HepG2 (cell line): Measurements from ENCODE around the gene AP2A2. TPM values are rescaled to one million over a fixed set of nuclear protein-coding genes. Genes with fewer than 3 reads are reported as not detected.

Experiments
- DMAP1 ChIP-seq: IDR thresholded peaks from 2 replicates; pipeline ENCODE4 v1.6.1; 2016
- EZH2 ChIP-seq: conservative IDR thresholded peaks from 2 replicates; pipeline ENCODE4 v1.6.1; 2012; ENCODE audit warnings: mild to moderate bottlenecking, low read depth, low read length, moderate library complexity
- HNRNPL ChIP-seq: fragments of 200-400 bp; formaldehyde crosslinking; IDR thresholded peaks from 2 replicates; pipeline ENCODE4 v1.6.1; 2017; ENCODE audit warnings: mild to moderate bottlenecking, low read depth, low read length
- MTA3 ChIP-seq: sonication (generic); formaldehyde crosslinking; IDR thresholded peaks from 2 replicates; pipeline ENCODE4 v1.4.0; 2020; ENCODE audit warnings: missing genetic modification reagents
- RARG ChIP-seq: sonication (generic); formaldehyde crosslinking; IDR thresholded peaks from 2 replicates; pipeline ENCODE4 v1.4.0; 2020; ENCODE audit warnings: low read depth, mild to moderate bottlenecking, missing genetic modification reagents
- ZFP1 ChIP-seq: IDR thresholded peaks from 2 replicates; pipeline ENCODE4 v1.6.1; 2016
- ZFP91 ChIP-seq: sonication (generic); formaldehyde crosslinking; IDR thresholded peaks from 2 replicates; pipeline ENCODE4 v1.9.0; 2022; ENCODE audit warnings: missing genetic modification reagents, mild to moderate bottlenecking, borderline replicate concordance
- ZNF20 ChIP-seq: sonication (generic); formaldehyde crosslinking; IDR thresholded peaks from 2 replicates; pipeline ENCODE4 v1.4.0; 2020; ENCODE audit warnings: mild to moderate bottlenecking, moderate library complexity, missing genetic modification reagents
- ZNF567 ChIP-seq: sonication (generic); formaldehyde crosslinking; IDR thresholded peaks from 2 replicates; pipeline ENCODE4 v1.8.1; 2023; ENCODE audit warnings: mild to moderate bottlenecking, missing genetic modification reagents, borderline replicate concordance
- ZNF713 ChIP-seq: sonication (generic); formaldehyde crosslinking; IDR thresholded peaks from 2 replicates; pipeline ENCODE4 v1.4.0; 2020; ENCODE audit warnings: mild to moderate bottlenecking, missing genetic modification reagents
- ZNF790 ChIP-seq: sonication (generic); formaldehyde crosslinking; IDR thresholded peaks from 2 replicates; pipeline ENCODE4 v1.8.0; 2022; ENCODE audit warnings: missing genetic modification reagents, mild to moderate bottlenecking, borderline replicate concordance
- ZNF878 ChIP-seq: sonication (generic); formaldehyde crosslinking; IDR thresholded peaks from 2 replicates; pipeline ENCODE4 v1.8.1; 2023; ENCODE audit warnings: mild to moderate bottlenecking, missing genetic modification reagents, moderate library complexity
- ZSCAN5A ChIP-seq: sonication (generic); formaldehyde crosslinking; IDR thresholded peaks from 2 replicates; pipeline ENCODE4 v1.8.0; 2022; ENCODE audit warnings: mild to moderate bottlenecking, missing genetic modification reagents, borderline replicate concordance
- polyA plus RNA-seq, 8 experiments: library from polyadenylated mRNA; depleted of rRNA in 3 of 8; stranded (reverse) in 7 of 8; unstranded in 1 of 8; fragments of >200 nt; fragmentation: Illumina TruSeq in 4 of 8; extraction: Trizol in 4 of 8; gene quantifications; 2 replicates each; pipeline versions ENCODE4 v1.2.1 to v1.2.3, GENCODE V29; 2011 to 2016; ENCODE audit warnings: low read depth in 4 of 8, missing spikeins in 1 of 8, mixed read lengths in 1 of 8; ENCODE audit not compliant: insufficient read depth in 1 of 8
- total RNA-seq, 5 experiments: library from RNA; depleted of rRNA; stranded (reverse); fragments of >200 nt; fragmentation: Illumina TruSeq; extraction: Trizol; gene quantifications; 2 replicates each; pipeline ENCODE4 v1.2.3, GENCODE V29; 2016; ENCODE audit warnings: low read depth in 1 of 5
- TF ChIP-seq, protein P1 (sequence below), 2 experiments: sonication (generic) in 1 of 2; formaldehyde crosslinking in 1 of 2; IDR thresholded peaks; 2 replicates each; pipeline versions ENCODE4 v1.5.1 to v1.6.1; 2011 to 2020; ENCODE audit warnings: borderline replicate concordance in 1 of 2, low read depth in 1 of 2, low read length in 1 of 2, mild to moderate bottlenecking in 1 of 2, missing genetic modification reagents in 1 of 2, moderate library complexity in 1 of 2
- TF ChIP-seq, protein P2 (sequence below): sonication (generic); formaldehyde crosslinking; IDR thresholded peaks from 2 replicates; pipeline ENCODE4 v1.4.0; 2020; ENCODE audit warnings: low read depth, mild to moderate bottlenecking, missing genetic modification reagents
- TF ChIP-seq, protein P3 (sequence below): sonication (generic); formaldehyde crosslinking; IDR thresholded peaks from 2 replicates; pipeline ENCODE4 v1.4.0; 2020; ENCODE audit warnings: missing genetic modification reagents
- TF ChIP-seq, protein P4 (sequence below): sonication (generic); formaldehyde crosslinking; IDR thresholded peaks from 2 replicates; pipeline ENCODE4 v1.4.0; 2020; ENCODE audit warnings: missing genetic modification reagents

The AP2A2 gene
- total and polyA plus RNA-seq, 2 of the 13 experiments (the other 11 are each of a cell fraction or from before 2014, with no cell fraction given): 25.7 to 75.7 TPM

DNA sequence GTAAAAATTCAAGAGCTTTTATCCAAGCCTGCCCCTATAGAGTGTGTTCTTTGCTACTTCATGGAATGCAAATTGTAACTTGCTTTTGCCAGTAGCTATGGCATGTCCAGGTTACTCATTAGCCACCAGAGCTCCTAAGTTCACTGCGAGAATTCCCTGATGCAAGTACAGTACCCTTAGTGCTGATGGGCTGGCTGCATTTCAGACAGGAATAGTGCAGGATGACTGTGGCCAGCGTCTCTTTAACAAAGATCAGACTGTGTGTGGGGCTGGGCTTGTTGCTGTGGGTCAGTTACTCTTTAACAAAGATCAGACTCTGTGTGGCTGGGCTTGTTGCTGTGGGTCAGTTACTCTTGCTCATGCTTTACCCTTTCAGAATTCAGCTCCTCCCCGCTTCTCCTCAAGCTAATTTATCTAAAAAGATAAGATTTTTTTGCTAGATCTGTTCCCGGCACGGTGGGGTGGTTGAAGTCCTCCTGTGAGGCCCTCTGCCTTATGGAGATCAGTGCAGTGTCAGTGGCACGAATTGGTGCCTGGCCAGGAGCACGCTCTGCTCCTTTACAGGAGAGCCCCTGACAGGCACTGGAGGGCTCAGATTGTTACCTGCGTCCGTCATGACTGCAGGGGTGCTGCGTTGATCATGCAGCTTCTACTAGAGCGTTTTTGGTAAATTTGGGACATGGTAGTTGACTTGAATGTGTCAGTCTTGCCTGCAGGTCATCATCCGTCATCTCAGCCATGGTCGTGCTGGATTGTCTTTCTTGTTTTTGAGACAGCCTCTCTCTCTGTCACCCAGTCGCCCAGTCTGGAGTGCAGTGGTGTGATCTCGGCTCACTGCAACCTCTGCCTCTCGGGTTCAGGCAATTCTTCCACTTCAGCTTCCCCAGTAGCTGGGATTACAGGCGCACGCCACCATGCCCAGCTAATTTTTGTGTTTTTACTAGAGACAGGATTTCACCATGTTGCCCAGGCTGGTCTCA lies 27.0 kb downstream of the AP2A2 start (continued):
- no peak for TF ChIP-seq ZNF790 (CRISPR knock-in tag)
- TF ChIP-seq RARG: no peak
- TF ChIP-seq DMAP1: no peak
- no peak for TF ChIP-seq ZNF20 (CRISPR knock-in tag)
- 0 out of 2 replicates have a peak, but pooled peaks have one; percentile 31 for TF ChIP-seq ZSCAN5A
- TF ChIP-seq ZFP1 (CRISPR knock-in tag): no peak; the same call in 1 of the 2 replicates
- TF ChIP-seq HNRNPL: no peak
- TF ChIP-seq ZNF567 (CRISPR knock-in tag): no peak
- TF ChIP-seq, protein P1, sequence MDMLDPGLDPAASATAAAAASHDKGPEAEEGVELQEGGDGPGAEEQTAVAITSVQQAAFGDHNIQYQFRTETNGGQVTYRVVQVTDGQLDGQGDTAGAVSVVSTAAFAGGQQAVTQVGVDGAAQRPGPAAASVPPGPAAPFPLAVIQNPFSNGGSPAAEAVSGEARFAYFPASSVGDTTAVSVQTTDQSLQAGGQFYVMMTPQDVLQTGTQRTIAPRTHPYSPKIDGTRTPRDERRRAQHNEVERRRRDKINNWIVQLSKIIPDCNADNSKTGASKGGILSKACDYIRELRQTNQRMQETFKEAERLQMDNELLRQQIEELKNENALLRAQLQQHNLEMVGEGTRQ (IDR thresholded peaks at IDR 0.05; ENCODE audit: low read depth, low read length): no peak
- TF ChIP-seq, protein P1 (CRISPR knock-in tag; IDR thresholded peaks at IDR 0.05; ENCODE audit: borderline replicate concordance): no peak
- no peak for TF ChIP-seq EZH2
- TF ChIP-seq, protein P2, sequence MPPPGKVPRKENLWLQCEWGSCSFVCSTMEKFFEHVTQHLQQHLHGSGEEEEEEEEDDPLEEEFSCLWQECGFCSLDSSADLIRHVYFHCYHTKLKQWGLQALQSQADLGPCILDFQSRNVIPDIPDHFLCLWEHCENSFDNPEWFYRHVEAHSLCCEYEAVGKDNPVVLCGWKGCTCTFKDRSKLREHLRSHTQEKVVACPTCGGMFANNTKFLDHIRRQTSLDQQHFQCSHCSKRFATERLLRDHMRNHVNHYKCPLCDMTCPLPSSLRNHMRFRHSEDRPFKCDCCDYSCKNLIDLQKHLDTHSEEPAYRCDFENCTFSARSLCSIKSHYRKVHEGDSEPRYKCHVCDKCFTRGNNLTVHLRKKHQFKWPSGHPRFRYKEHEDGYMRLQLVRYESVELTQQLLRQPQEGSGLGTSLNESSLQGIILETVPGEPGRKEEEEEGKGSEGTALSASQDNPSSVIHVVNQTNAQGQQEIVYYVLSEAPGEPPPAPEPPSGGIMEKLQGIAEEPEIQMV (CRISPR knock-in tag): 0 out of 2 replicates have a peak, but pooled peaks have one; percentile 12
- TF ChIP-seq, protein P3, sequence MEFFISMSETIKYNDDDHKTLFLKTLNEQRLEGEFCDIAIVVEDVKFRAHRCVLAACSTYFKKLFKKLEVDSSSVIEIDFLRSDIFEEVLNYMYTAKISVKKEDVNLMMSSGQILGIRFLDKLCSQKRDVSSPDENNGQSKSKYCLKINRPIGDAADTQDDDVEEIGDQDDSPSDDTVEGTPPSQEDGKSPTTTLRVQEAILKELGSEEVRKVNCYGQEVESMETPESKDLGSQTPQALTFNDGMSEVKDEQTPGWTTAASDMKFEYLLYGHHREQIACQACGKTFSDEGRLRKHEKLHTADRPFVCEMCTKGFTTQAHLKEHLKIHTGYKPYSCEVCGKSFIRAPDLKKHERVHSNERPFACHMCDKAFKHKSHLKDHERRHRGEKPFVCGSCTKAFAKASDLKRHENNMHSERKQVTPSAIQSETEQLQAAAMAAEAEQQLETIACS (CRISPR knock-in tag): peak; percentile 40; the same call in 1 of the 2 replicates
- no peak for TF ChIP-seq ZNF878
- TF ChIP-seq ZNF713: no peak
- TF ChIP-seq, protein P4, sequence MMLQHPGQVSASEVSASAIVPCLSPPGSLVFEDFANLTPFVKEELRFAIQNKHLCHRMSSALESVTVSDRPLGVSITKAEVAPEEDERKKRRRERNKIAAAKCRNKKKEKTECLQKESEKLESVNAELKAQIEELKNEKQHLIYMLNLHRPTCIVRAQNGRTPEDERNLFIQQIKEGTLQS (CRISPR knock-in tag): peak; percentile 29; the same call in 1 of the 2 replicates
- TF ChIP-seq MTA3 (CRISPR knock-in tag): no peak
- TF ChIP-seq ZFP91 (CRISPR knock-in tag): peak; percentile 72
